Effector memory CD4-positive, alpha-beta T cell (primary cell): ENCODE results near the gene PRKG1.

Source experiments
- DNase-seq, 3 donors: peaks; one replicate each; pipeline ENCODE4 v3.0.0-alpha.2; 2020
- H3K27ac ChIP-seq: 2 replicates; pipeline ENCODE4 v1.7.0; 2013; ENCODE audit warnings: mild to moderate bottlenecking, low read length, moderate library complexity; ENCODE audit not compliant: insufficient read depth, poor library complexity, severe bottlenecking
- H3K27me3 ChIP-seq: replicated peaks from 2 replicates; pipeline ENCODE4 v1.7.0; 2013; ENCODE audit warnings: mild to moderate bottlenecking, low read length; ENCODE audit not compliant: insufficient read depth, control insufficient read depth, poor library complexity, severe bottlenecking
- H3K36me3 ChIP-seq: 2 replicates; pipeline ENCODE4 v1.7.0; 2013; ENCODE audit warnings: mild to moderate bottlenecking, low read length, moderate library complexity; ENCODE audit not compliant: control insufficient read depth, insufficient read depth
- H3K4me1 ChIP-seq: 2 replicates; pipeline ENCODE4 v1.7.0; 2013; ENCODE audit warnings: low read length, mild to moderate bottlenecking; ENCODE audit not compliant: control insufficient read depth, insufficient read depth, poor library complexity, severe bottlenecking
- H3K4me3 ChIP-seq: 2 replicates; pipeline ENCODE4 v1.7.0; 2013; ENCODE audit warnings: low read length, low read depth, mild to moderate bottlenecking; ENCODE audit not compliant: insufficient read depth, poor library complexity, severe bottlenecking
- H3K9me3 ChIP-seq: 2 replicates; pipeline ENCODE4 v1.7.0; 2013; ENCODE audit warnings: mild to moderate bottlenecking, low read length, moderate library complexity; ENCODE audit not compliant: control insufficient read depth

Gene PRKG1

DNA sequence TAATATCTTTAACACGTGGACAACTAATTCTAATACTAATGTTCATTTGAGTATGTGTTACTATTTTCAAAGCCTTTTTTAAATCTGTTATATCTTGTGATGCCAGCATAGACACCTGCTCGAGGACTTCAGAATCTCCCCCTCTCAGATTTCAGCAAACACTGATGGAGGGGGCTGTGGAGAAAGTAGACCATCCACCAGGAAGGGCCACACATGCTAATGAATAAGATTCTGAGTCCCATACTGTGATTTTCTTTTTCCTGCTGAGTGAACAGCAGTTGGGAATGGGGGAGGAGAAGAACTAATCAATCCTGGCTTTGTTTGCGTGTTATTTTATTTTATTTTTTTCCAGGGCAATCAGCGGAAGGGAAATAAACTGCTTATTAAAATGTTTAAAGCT is 783.0 kb downstream of the PRKG1 start:
- Histone ChIP-seq H3K27ac (no peak overlapping the region), H3K4me1 (no peaks in the 10 kb centered on the region), H3K9me3 (no peaks in the 10 kb centered on the region), H3K4me3 (no peak overlapping the region), H3K27me3 (no peaks in the 10 kb centered on the region), H3K36me3 (no peaks in the 10 kb centered on the region)
- no peak for DNase-seq

GRCh38 chr10:51860257-51860656 is 786.0 kb downstream of the PRKG1 start:
- no peaks in the 10 kb centered on the region for H3K27me3 ChIP-seq
- H3K4me3 ChIP-seq, result no peak overlapping the region
- no peaks in the 10 kb centered on the region for H3K36me3 ChIP-seq
- H3K4me1 ChIP-seq, result no peaks in the 10 kb centered on the region
- no peak overlapping the region for H3K27ac ChIP-seq
- no peaks in the 10 kb centered on the region for H3K9me3 ChIP-seq
- DNase-seq, result no peak

DNA sequence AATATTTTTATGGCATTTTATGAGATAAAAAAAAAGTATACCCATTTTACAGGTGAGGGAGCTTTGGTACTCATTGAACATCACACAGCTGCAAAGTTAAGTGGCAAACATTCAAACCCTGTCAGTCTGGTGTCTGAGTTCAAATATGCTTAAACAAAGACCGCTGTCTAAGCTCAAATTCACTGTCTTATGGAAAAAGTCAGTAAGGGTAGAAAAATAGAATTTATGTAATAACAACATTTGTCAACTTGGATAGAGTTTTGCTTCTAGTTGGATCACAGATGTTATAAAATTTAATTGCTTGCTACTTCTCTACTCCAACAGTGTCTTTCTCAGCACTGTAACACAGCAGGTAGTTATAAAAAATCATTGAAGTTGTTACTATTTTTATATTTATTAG is 786.8 kb downstream of the PRKG1 start:
- Histone ChIP-seq H3K36me3 (no peaks in the 10 kb centered on the region), H3K27ac (no peak overlapping the region), H3K27me3 (no peaks in the 10 kb centered on the region), H3K9me3 (no peaks in the 10 kb centered on the region), H3K4me3 (no peak overlapping the region), H3K4me1 (no peaks in the 10 kb centered on the region)
- no peak for DNase-seq

GRCh38 chr10:51861731-51862130 is 787.4 kb downstream of the PRKG1 start:
- Histone ChIP-seq H3K4me1 (no peaks in the 10 kb centered on the region), H3K27ac (no peak overlapping the region), H3K27me3 (no peaks in the 10 kb centered on the region), H3K9me3 (no peaks in the 10 kb centered on the region), H3K36me3 (no peaks in the 10 kb centered on the region), H3K4me3 (no peak overlapping the region)
- no peak for DNase-seq

GRCh38 chr10:51862149-51862548 is 787.9 kb downstream of the PRKG1 start:
- H3K4me1 ChIP-seq, result no peaks in the 10 kb centered on the region
- no peak for DNase-seq
- H3K9me3 ChIP-seq, result no peaks in the 10 kb centered on the region
- H3K4me3 ChIP-seq, result no peak overlapping the region
- no peak overlapping the region for H3K27ac ChIP-seq
- H3K27me3 ChIP-seq, result no peaks in the 10 kb centered on the region
- no peaks in the 10 kb centered on the region for H3K36me3 ChIP-seq

GRCh38 chr10:51867956-51868355 is 793.7 kb downstream of the PRKG1 start:
- H3K27ac ChIP-seq, result no peak overlapping the region
- no peaks in the 10 kb centered on the region for H3K36me3 ChIP-seq
- no peaks in the 10 kb centered on the region for H3K4me1 ChIP-seq
- H3K9me3 ChIP-seq, result no peaks in the 10 kb centered on the region
- no peak for DNase-seq
- H3K4me3 ChIP-seq, result no peak overlapping the region
- H3K27me3 ChIP-seq, result no peaks in the 10 kb centered on the region

- DNase-seq, result no peak
- no peaks in the 10 kb centered on the region for H3K36me3 ChIP-seq
- no peaks in the 10 kb centered on the region for H3K27me3 ChIP-seq
- no peaks in the 10 kb centered on the region for H3K9me3 ChIP-seq
- no peak overlapping the region for H3K27ac ChIP-seq
- no peaks in the 10 kb centered on the region for H3K4me1 ChIP-seq
- H3K4me3 ChIP-seq, result no peak overlapping the region
Measured at GRCh38 chr10:51874131-51874530, 799.8 kb downstream of the PRKG1 start.

DNA sequence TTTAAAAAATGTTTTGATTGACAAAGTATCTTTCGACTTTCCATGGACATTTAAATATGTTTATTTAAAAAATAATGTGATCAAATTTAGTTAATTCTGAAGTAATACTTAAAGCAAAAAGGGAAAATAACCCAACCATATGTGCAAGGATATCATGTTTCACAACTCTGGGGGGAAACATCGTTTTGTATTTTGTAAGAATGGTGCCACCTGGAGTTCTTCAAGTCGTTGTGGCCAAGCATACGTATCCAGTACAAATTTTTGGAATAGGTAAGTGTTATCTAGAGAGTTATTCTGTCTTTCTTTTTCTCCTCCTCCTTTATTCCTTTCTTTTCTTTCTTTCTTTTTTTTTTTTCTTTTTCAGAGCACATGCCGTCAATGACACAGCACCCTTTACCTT is 801.3 kb downstream of the PRKG1 start:
- H3K27me3 ChIP-seq, result no peaks in the 10 kb centered on the region
- H3K36me3 ChIP-seq, result no peaks in the 10 kb centered on the region
- no peak overlapping the region for H3K27ac ChIP-seq
- no peak overlapping the region for H3K4me3 ChIP-seq
- no peak for DNase-seq
- H3K4me1 ChIP-seq, result no peaks in the 10 kb centered on the region
- no peaks in the 10 kb centered on the region for H3K9me3 ChIP-seq

DNA sequence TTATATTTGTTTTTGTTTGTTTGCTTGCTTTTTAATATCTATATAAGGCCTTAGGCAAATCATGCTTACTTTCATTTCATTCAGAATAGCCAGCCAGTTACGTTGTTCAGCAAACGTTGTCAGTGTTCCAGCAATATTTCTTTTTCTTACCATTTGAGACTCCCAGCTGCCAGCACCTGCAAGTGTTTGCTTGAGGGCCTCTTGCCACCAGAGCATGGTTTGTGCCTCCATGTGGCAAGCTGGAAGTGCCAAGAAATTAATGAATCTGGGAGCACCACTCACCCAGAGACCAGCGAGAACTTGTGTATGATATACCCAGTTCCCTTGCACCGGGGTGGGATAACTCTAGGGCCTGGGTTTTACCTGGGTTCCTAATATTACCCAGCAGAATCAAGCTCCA is 802.2 kb downstream of the PRKG1 start:
- Histone ChIP-seq H3K4me1 (no peaks in the 10 kb centered on the region), H3K4me3 (no peak overlapping the region), H3K27ac (no peak overlapping the region), H3K36me3 (no peaks in the 10 kb centered on the region), H3K9me3 (no peaks in the 10 kb centered on the region), H3K27me3 (no peaks in the 10 kb centered on the region)
- DNase-seq, result no peak

- H3K27ac ChIP-seq, result no peak overlapping the region
- H3K27me3 ChIP-seq, result no peaks in the 10 kb centered on the region
- H3K4me1 ChIP-seq, result no peaks in the 10 kb centered on the region
- H3K9me3 ChIP-seq, result no peaks in the 10 kb centered on the region
- no peak overlapping the region for H3K4me3 ChIP-seq
- no peaks in the 10 kb centered on the region for H3K36me3 ChIP-seq
- no peak for DNase-seq
Measured at GRCh38 chr10:51876979-51877378, 802.7 kb downstream of the PRKG1 start.

GRCh38 chr10:51877636-51878035 is 803.3 kb downstream of the PRKG1 start:
- Histone ChIP-seq H3K36me3 (no peaks in the 10 kb centered on the region), H3K27ac (no peak overlapping the region), H3K27me3 (no peaks in the 10 kb centered on the region), H3K4me1 (no peaks in the 10 kb centered on the region), H3K9me3 (no peaks in the 10 kb centered on the region), H3K4me3 (no peak overlapping the region)
- no peak for DNase-seq
